Measurements from ENCODE around the gene SSBP1. TPM values are rescaled to one million over a fixed set of nuclear protein-coding genes. Genes with fewer than 3 reads are reported as not detected.

SSBP1 gene
- total RNA-seq, 1 experiment from 2014 or later = 193 TPM

DNA sequence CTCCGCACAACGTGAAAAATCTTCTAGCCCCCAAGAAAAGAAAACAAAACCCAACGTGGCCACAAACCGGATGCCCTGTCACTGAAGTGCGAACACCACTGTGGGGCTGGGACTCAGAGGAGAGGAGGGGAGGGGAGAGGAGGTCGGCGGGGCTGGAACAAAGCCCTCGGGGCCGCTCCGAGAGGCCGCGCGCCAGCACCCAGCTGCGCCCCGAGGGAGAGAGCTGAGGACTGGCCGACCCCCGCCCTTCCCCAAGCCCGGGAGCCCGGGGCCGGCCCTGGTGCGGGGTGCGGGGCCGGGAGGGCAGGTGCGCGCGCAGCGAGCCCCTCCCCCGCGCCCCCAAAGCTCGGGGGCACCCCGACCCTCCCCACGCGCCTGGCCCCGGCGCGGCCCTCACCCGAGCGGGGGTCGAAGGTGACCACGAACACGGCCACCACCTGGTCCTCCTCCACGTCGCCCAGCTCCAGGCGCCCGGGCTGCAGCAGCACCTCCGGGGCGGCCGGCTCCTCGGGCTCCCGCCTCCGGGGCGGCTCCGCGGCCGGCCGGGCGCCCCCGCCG lies 36.6 kb upstream of the SSBP1 start:
- Histone ChIP-seq H3F3A (ENCODE audit: insufficient read depth, low read depth) (peaks cover 8% of the 10 kb centered on the region; the same call in 1 of the 2 replicates), H3K4me3 (peak overlapping the region; percentile 84), H3K27ac (no peak overlapping the region), H4K20me1 (ENCODE audit: insufficient read depth) (no peaks in the 10 kb centered on the region), H2AFZ (peak overlapping the region; percentile 88), H3K9me3 (ENCODE audit: insufficient read depth, low read depth) (no peaks in the 10 kb centered on the region), H3K4me1 (replicated peaks; ENCODE audit: insufficient read depth) (peaks cover 18% of the 10 kb centered on the region), H3K4me2 (peak overlapping the region; percentile 60; the same call in 1 of the 2 replicates), H3K79me2 (ENCODE audit: low read depth) (peaks cover 18% of the 10 kb centered on the region), H3K36me3 (ENCODE audit: low read depth) (no peaks in the 10 kb centered on the region), H3K9me2 (ENCODE audit: insufficient read depth) (no peaks in the 10 kb centered on the region), H3K27me3 (ENCODE audit: insufficient read depth, low read depth) (no peaks in the 10 kb centered on the region)
- CTCF ChIA-PET = interaction anchor here (0.6 to 1.3 kb wide), 3 partner anchors 51 to 1933 kb away, joined by 3 to 4 read pairs (median 4); no protein-coding TSS in a partner anchor
- POLR2A ChIA-PET (ENCODE audit: unreplicated experiment) = interaction anchor here (0.5 to 0.7 kb wide), 3 partner anchors 19 to 36 kb away, joined by 3 to 6 read pairs (median 3); partner anchors contain the start of gene SSBP1
- intact Hi-C loops (cut with micrococcal nuclease; ENCODE audit: unreplicated experiment) = loop anchor here (1.0 kb wide), 1 partner anchor 37 kb away; the partner anchor contains the start of gene SSBP1
- BruUV-seq (replicated peaks) = no TSS peak
- TF ChIP-seq EZH2 (IDR thresholded peaks at IDR 0.05; ENCODE audit: low read depth) = no peak
- TF ChIP-seq, protein P1, sequence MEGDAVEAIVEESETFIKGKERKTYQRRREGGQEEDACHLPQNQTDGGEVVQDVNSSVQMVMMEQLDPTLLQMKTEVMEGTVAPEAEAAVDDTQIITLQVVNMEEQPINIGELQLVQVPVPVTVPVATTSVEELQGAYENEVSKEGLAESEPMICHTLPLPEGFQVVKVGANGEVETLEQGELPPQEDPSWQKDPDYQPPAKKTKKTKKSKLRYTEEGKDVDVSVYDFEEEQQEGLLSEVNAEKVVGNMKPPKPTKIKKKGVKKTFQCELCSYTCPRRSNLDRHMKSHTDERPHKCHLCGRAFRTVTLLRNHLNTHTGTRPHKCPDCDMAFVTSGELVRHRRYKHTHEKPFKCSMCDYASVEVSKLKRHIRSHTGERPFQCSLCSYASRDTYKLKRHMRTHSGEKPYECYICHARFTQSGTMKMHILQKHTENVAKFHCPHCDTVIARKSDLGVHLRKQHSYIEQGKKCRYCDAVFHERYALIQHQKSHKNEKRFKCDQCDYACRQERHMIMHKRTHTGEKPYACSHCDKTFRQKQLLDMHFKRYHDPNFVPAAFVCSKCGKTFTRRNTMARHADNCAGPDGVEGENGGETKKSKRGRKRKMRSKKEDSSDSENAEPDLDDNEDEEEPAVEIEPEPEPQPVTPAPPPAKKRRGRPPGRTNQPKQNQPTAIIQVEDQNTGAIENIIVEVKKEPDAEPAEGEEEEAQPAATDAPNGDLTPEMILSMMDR (conservative IDR thresholded peaks at IDR 0.05) = no peak
- DNase-seq = peak in 1 of 2 experiments; percentile 45

DNA sequence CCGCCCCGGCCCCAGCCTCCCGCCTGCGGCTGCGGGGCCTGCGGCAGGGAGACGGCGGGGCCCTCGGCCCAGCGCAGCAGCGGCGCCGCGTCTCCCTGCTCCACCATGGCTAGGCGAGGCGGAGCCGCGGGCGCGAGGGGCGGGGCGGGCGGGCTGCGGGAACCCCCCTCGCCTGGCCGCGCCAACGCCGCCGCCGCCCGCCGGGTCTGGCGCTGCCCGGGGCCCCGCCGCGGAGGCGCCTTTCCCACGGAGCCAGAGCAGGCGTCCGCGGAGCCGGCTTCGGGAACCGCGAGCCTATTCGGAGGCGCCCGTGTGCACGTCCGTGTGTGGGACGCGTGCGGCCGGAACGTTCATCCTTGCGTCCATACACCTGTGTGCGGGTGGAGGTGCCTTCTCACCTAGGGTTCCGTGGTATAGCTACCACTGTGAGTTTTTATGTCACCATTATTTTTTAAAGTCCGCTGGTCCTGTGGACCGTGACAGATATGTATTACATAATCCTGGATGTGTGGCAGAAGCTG lies 36.1 kb upstream of the SSBP1 start, which contains the start of gene DENND11:
Gene DENND11 (minus strand): TSS at position 120 of the 521 bp plus-strand sequence. CDS start 13 bp downstream, at position 107.
- H3K9me2 ChIP-seq (ENCODE audit: insufficient read depth) = no peaks in the 10 kb centered on the region
- H2AFZ ChIP-seq = peak within 1 kb of the TSS; percentile 93
- TF ChIP-seq EZH2 (IDR thresholded peaks at IDR 0.05; ENCODE audit: low read depth) = no peak
- TF ChIP-seq, protein P1 (conservative IDR thresholded peaks at IDR 0.05) = no peak
- peak within 1 kb of the TSS; percentile 83 for H3K4me2 ChIP-seq
- BruUV-seq (replicated peaks) = no TSS peak
- ChIA-PET CTCF (interaction anchor here (0.6 to 1.3 kb wide), 4 partner anchors 9 to 191 kb away, joined by 3 to 4 read pairs (median 3); partner anchors contain the start of gene SSBP1), POLR2A (ENCODE audit: unreplicated experiment) (interaction anchor here (0.5 to 0.7 kb wide), 2 partner anchors 19 to 65 kb away, joined by 3 to 8 read pairs; no protein-coding TSS in a partner anchor)
- peak; percentile 39 to 58 for DNase-seq
- intact Hi-C loops (cut with micrococcal nuclease; ENCODE audit: unreplicated experiment) = loop anchor here (1.0 kb wide), 1 partner anchor 36 kb away; the partner anchor contains the start of gene SSBP1
- H3K4me1 ChIP-seq (replicated peaks; ENCODE audit: insufficient read depth) = peaks cover 14% of the 10 kb centered on the region
- H3K27ac ChIP-seq = no peak within 1 kb of the TSS
- H3K27me3 ChIP-seq (ENCODE audit: insufficient read depth, low read depth) = no peaks in the 10 kb centered on the region
- peak within 1 kb of the TSS; percentile 84 for H3K4me3 ChIP-seq
- peaks cover 14% of the 10 kb centered on the region; the same call in 1 of the 2 replicates for H3K79me2 ChIP-seq (ENCODE audit: low read depth)
- H3K36me3 ChIP-seq (ENCODE audit: low read depth) = no peaks in the 10 kb centered on the region
- no peaks in the 10 kb centered on the region for H3K9me3 ChIP-seq (ENCODE audit: insufficient read depth, low read depth)
- H4K20me1 ChIP-seq (ENCODE audit: insufficient read depth) = no peaks in the 10 kb centered on the region
- H3F3A ChIP-seq (ENCODE audit: insufficient read depth, low read depth) = peaks cover 8% of the 10 kb centered on the region; the same call in 1 of the 2 replicates

DNA sequence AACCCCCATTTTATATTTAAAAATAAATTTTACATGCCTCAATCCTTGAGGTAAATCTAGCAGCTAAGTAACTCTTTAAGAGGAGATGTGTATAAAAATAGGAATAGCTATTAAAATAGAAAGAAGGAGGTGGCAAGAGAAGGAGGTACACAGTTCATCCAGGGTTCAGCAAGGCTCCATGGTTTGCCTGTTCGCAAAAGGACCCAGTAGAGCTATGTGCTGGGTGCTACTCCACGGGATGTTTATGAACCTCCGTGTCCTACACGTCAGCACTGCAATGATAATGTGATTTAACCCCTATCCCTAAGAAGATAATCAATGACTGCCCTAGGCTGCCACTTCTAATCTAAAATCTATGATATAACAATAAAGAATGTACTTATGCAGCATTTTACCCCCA lies 35.3 kb upstream of the SSBP1 start:
- peak overlapping the region; percentile 82 for H3K4me2 ChIP-seq
- H3K9me2 ChIP-seq (ENCODE audit: insufficient read depth) = no peaks in the 10 kb centered on the region
- DNase-seq = no peak
- H3K27ac ChIP-seq = no peak overlapping the region
- CTCF ChIA-PET = interaction anchor here (0.7 to 1.3 kb wide), 3 partner anchors 10 to 53 kb away, joined by 3 to 4 read pairs (median 3); partner anchors contain the start of gene SSBP1
- no peaks in the 10 kb centered on the region for H3K9me3 ChIP-seq (ENCODE audit: insufficient read depth, low read depth)
- no TSS peak for BruUV-seq (replicated peaks)
- H3K36me3 ChIP-seq (ENCODE audit: low read depth) = no peaks in the 10 kb centered on the region
- peaks cover 14% of the 10 kb centered on the region for H3K4me1 ChIP-seq (replicated peaks; ENCODE audit: insufficient read depth)
- H3K79me2 ChIP-seq (ENCODE audit: low read depth) = peaks cover 14% of the 10 kb centered on the region; the same call in 1 of the 2 replicates
- intact Hi-C loops (cut with micrococcal nuclease; ENCODE audit: unreplicated experiment) = loop anchor here (1.0 kb wide), 1 partner anchor 35 kb away; the partner anchor contains the start of gene SSBP1
- no peaks in the 10 kb centered on the region for H4K20me1 ChIP-seq (ENCODE audit: insufficient read depth)
- H3F3A ChIP-seq (ENCODE audit: insufficient read depth, low read depth) = peaks cover 8% of the 10 kb centered on the region; the same call in 1 of the 2 replicates
- peak overlapping the region; percentile 93 for H2AFZ ChIP-seq
- peak overlapping the region; percentile 73; the same call in 1 of the 2 replicates for H3K4me3 ChIP-seq
- POLR2A ChIA-PET (ENCODE audit: unreplicated experiment) = interaction anchor here (0.6 to 0.7 kb wide), 4 partner anchors 35 to 1254 kb away, joined by 3 to 8 read pairs (median 4); partner anchors contain the start of gene SSBP1
- no peaks in the 10 kb centered on the region for H3K27me3 ChIP-seq (ENCODE audit: insufficient read depth, low read depth)
- TF ChIP-seq, protein P1 (conservative IDR thresholded peaks at IDR 0.05) = no peak
- no peak for TF ChIP-seq EZH2 (IDR thresholded peaks at IDR 0.05; ENCODE audit: low read depth)
